ENCODE measurements around the gene TRPV6. TPM values are rescaled to one million over a fixed set of nuclear protein-coding genes. Genes with fewer than 3 reads are reported as not detected.

Gene TRPV6
- total and polyA plus RNA-seq, 2 of the 4 experiments (the other 2 are of a cell fraction): 0.03 TPM; not detected in 1

DNA sequence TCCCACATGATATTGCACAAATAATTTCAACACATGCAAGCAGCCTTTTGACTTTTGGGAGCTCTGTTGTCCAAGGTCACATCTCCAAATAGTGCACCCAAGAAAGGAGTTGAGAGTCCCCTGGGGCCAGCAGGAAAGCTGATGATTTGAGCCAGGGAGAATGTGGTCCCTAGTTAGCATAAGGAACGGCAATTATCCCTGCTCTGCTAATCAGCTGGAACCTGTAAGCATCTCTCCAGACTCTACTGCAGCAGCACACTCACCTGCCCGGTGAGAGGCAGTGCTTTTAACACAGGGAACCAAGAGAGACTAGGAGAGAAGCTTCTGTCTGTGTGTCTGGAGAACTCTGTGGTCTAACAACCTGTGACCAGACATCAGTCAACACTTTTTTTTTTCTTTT is 31.0 kb upstream of the TRPV6 start:
- H2BK120ac ChIP-seq (ENCODE audit: low read depth, low read length): no peak overlapping the region
- peak overlapping the region; percentile 25 for H2AK9ac ChIP-seq (replicated peaks; ENCODE audit: low read depth, low read length, poor library complexity)
- no peak overlapping the region for H3K23ac ChIP-seq (ENCODE audit: low read depth, low read length)
- no peak overlapping the region for H4K91ac ChIP-seq (ENCODE audit: insufficient read depth, low read depth, low read length)
- no peaks in the 10 kb centered on the region for H3K27me3 ChIP-seq (ENCODE audit: control insufficient read depth, insufficient read depth, low read length)
- dilution Hi-C loops (cut with HindIII; ENCODE audit: low sequenced_read_pairs, unreplicated experiment): no loop called here
- no peaks in the 10 kb centered on the region for H3K36me3 ChIP-seq (ENCODE audit: control insufficient read depth, insufficient read depth, low read length)
- H3K4me1 ChIP-seq (ENCODE audit: control insufficient read depth, insufficient read depth, low read length): no peaks in the 10 kb centered on the region
- TF ChIP-seq CTCF (conservative IDR thresholded peaks at IDR 0.05; ENCODE audit: low read depth, low read length) (no peak), RCOR1 (IDR thresholded peaks at IDR 0.05; ENCODE audit: insufficient replicate concordance, low read length) (no peak), CEBPB (IDR thresholded peaks at IDR 0.05; ENCODE audit: low read depth, low read length) (no peak), SMC3 (IDR thresholded peaks at IDR 0.05; ENCODE audit: low read depth, low read length) (no peak), RFX5 (IDR thresholded peaks at IDR 0.05; ENCODE audit: low read depth, low read length) (no peak), MAZ (IDR thresholded peaks at IDR 0.05; ENCODE audit: borderline replicate concordance, low read depth, low read length) (no peak), BHLHE40 (IDR thresholded peaks at IDR 0.05; ENCODE audit: low read depth, low read length) (no peak), MAFK (IDR thresholded peaks at IDR 0.05; ENCODE audit: low read depth, low read length) (no peak), FOS (IDR thresholded peaks at IDR 0.05; ENCODE audit: low read depth, low read length) (no peak), USF2 (IDR thresholded peaks at IDR 0.05; ENCODE audit: low read depth, low read length) (no peak), RAD21 (IDR thresholded peaks at IDR 0.05; ENCODE audit: low read length) (no peak)
- WGBS, 2 experiments (ENCODE audit: extremely low coverage in 2 of 2, insufficient read length in 1 of 2): no CpG with 5 or more reads among the region's 2 CpGs
- no peaks in the 10 kb centered on the region; the same call in 1 of the 2 replicates for H3K9me3 ChIP-seq (ENCODE audit: control insufficient read depth, insufficient read depth, low read length)
- ChIA-PET CTCF (no interaction called here), POLR2A (ENCODE audit: unreplicated experiment) (no interaction called here)
- H3K14ac ChIP-seq (replicated peaks; ENCODE audit: low read depth, low read length): no peak overlapping the region
- H2BK20ac ChIP-seq (ENCODE audit: low read depth, low read length): no peak overlapping the region
- no peak overlapping the region for H2BK15ac ChIP-seq (ENCODE audit: low read depth, low read length)
- intact Hi-C loops (cut with micrococcal nuclease): no loop called here
- no peak overlapping the region for H4K5ac ChIP-seq (ENCODE audit: low read depth, low read length)
- no peak overlapping the region for H2AFZ ChIP-seq (replicated peaks; ENCODE audit: low read length, poor library complexity)
- H3K9me1 ChIP-seq (ENCODE audit: insufficient read depth, low read length): no peaks in the 10 kb centered on the region
- no peak for ATAC-seq (ENCODE audit: low read depth)
- H2BK5ac ChIP-seq (ENCODE audit: low read depth, low read length, poor library complexity, severe bottlenecking): no peak overlapping the region
- no peaks in the 10 kb centered on the region for H4K20me1 ChIP-seq (ENCODE audit: insufficient read depth, low read length)
- H4K8ac ChIP-seq (ENCODE audit: low read depth in 2 of 2, low read length in 2 of 2): no peak overlapping the region
- H3K4me3 ChIP-seq (ENCODE audit: insufficient read depth, low read depth, low read length): no peak overlapping the region
- H3K9ac ChIP-seq (ENCODE audit: low read depth, low read length): no peak overlapping the region
- no peak overlapping the region for H3K4me2 ChIP-seq (ENCODE audit: low read depth, low read length)
- no peak for DNase-seq
- no peak overlapping the region for H3K27ac ChIP-seq (ENCODE audit: insufficient read depth, low read length)
- no peak overlapping the region for H3K4ac ChIP-seq (ENCODE audit: low read depth, low read length)
- BruUV-seq (replicated peaks): no TSS peak
- in situ Hi-C loops (cut with MboI; ENCODE audit: low sequenced_read_pairs): no loop called here
- no peak overlapping the region for H2AK5ac ChIP-seq (ENCODE audit: low read depth, low read length)
- H3K18ac ChIP-seq (ENCODE audit: low read depth, low read length): no peak overlapping the region
- no peak overlapping the region for H3K56ac ChIP-seq (ENCODE audit: extremely low read depth, insufficient read depth, low read length)
- no peaks in the 10 kb centered on the region for H3K79me1 ChIP-seq (ENCODE audit: low read depth in 1 of 2, low read length in 2 of 2)
